HepG2 (cell line): Measurements from ENCODE around the gene ZIK1. TPM values are rescaled to one million over a fixed set of nuclear protein-coding genes. Genes with fewer than 3 reads are reported as not detected.
A peak's percentile ranks its signal among the peaks of the same experiment; 100 is the strongest.

ENCODE experiments used
- MED13 ChIP-seq: sonication (generic); formaldehyde crosslinking; IDR thresholded peaks from 2 replicates; pipeline ENCODE4 v1.5.0; 2020; ENCODE audit warnings: missing genetic modification reagents
- MED8 ChIP-seq: sonication (generic); formaldehyde crosslinking; IDR thresholded peaks from 2 replicates; pipeline ENCODE4 v1.8.1; 2023; ENCODE audit warnings: mild to moderate bottlenecking, missing genetic modification reagents; ENCODE audit not compliant: insufficient replicate concordance
- MXD4 ChIP-seq: IDR thresholded peaks from 2 replicates; pipeline ENCODE4 v1.6.1; 2016; ENCODE audit warnings: mild to moderate bottlenecking, missing biosample characterization, missing genetic modification reagents
- MZF1 ChIP-seq: sonication (generic); formaldehyde crosslinking; IDR thresholded peaks from 2 replicates; pipeline ENCODE4 v1.8.1; 2023; ENCODE audit warnings: mild to moderate bottlenecking, missing genetic modification reagents, borderline replicate concordance
- NBN ChIP-seq: fragments of 450-650 bp; conservative IDR thresholded peaks from 2 replicates; pipeline ENCODE4 v1.6.1; 2017
- PBX3 ChIP-seq: sonication (generic); formaldehyde crosslinking; IDR thresholded peaks from 2 replicates; pipeline ENCODE4 v1.8.1; 2023; ENCODE audit warnings: missing genetic modification reagents, inconsistent platforms, borderline replicate concordance
- THYN1 ChIP-seq: sonication (generic); formaldehyde crosslinking; IDR thresholded peaks from 2 replicates; pipeline ENCODE4 v1.8.1; 2023; ENCODE audit warnings: low read depth, mild to moderate bottlenecking, moderate library complexity, missing genetic modification reagents, borderline replicate concordance
- ZBTB40 ChIP-seq, 2 experiments: fragments of 450-650 bp in 1 of 2; sonication (generic) in 1 of 2; formaldehyde crosslinking in 1 of 2; IDR thresholded peaks; 2 replicates each; pipeline versions ENCODE4 v1.6.1 to v1.8.0; 2016 to 2022; ENCODE audit warnings: antibody characterized with exemption in 1 of 2, mild to moderate bottlenecking in 1 of 2, missing genetic modification reagents in 1 of 2
- ZNF367 ChIP-seq: sonication (generic); formaldehyde crosslinking; IDR thresholded peaks from 2 replicates; pipeline ENCODE4 v1.4.0; 2020; ENCODE audit warnings: missing genetic modification reagents, borderline replicate concordance
- ZNF550 ChIP-seq: sonication (generic); formaldehyde crosslinking; IDR thresholded peaks from 2 replicates; pipeline ENCODE4 v1.4.0; 2020; ENCODE audit warnings: mild to moderate bottlenecking, missing genetic modification reagents, borderline replicate concordance
- ZNF7 ChIP-seq: IDR thresholded peaks from 2 replicates; pipeline ENCODE4 v1.6.1; 2016; ENCODE audit warnings: missing biosample characterization, missing genetic modification reagents
- polyA plus RNA-seq, 8 experiments: library from polyadenylated mRNA; depleted of rRNA in 3 of 8; stranded (reverse) in 7 of 8; unstranded in 1 of 8; fragments of >200 nt; fragmentation: Illumina TruSeq in 4 of 8; extraction: Trizol in 4 of 8; gene quantifications; 2 replicates each; pipeline versions ENCODE4 v1.2.1 to v1.2.3, GENCODE V29; 2011 to 2016; ENCODE audit warnings: low read depth in 4 of 8, missing spikeins in 1 of 8, mixed read lengths in 1 of 8; ENCODE audit not compliant: insufficient read depth in 1 of 8
- total RNA-seq, 5 experiments: library from RNA; depleted of rRNA; stranded (reverse); fragments of >200 nt; fragmentation: Illumina TruSeq; extraction: Trizol; gene quantifications; 2 replicates each; pipeline ENCODE4 v1.2.3, GENCODE V29; 2016; ENCODE audit warnings: low read depth in 1 of 5
- TF ChIP-seq, protein P1 (sequence below): IDR thresholded peaks from 2 replicates; pipeline ENCODE4 v1.6.1; 2016; ENCODE audit warnings: low read depth, borderline replicate concordance
- TF ChIP-seq, protein P2 (sequence below): sonication (generic); formaldehyde crosslinking; IDR thresholded peaks from 2 replicates; pipeline ENCODE4 v1.5.0; 2020; ENCODE audit warnings: mild to moderate bottlenecking, missing genetic modification reagents

The ZIK1 gene
- total and polyA plus RNA-seq, 2 of the 13 experiments (the other 11 are each of a cell fraction or from before 2014, with no cell fraction given) = 2.1 to 7.2 TPM

GRCh38 chr19:57578487-57579205, 5.3 kb upstream of the ZIK1 start, which contains the start of gene ZNF416 (continued):
- peak; percentile 50; the same call in 1 of the 2 replicates for TF ChIP-seq ZBTB40 (IDR thresholded peaks at IDR 0.05)
- no peak for TF ChIP-seq ZBTB40 (CRISPR knock-in tag; IDR thresholded peaks at IDR 0.05)
- TF ChIP-seq, protein P1, sequence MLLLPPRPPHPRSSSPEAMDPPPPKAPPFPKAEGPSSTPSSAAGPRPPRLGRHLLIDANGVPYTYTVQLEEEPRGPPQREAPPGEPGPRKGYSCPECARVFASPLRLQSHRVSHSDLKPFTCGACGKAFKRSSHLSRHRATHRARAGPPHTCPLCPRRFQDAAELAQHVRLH = no peak
- TF ChIP-seq ZNF367 (CRISPR knock-in tag) = no peak
- TF ChIP-seq ZNF550 (CRISPR knock-in tag) = no peak
- TF ChIP-seq, protein P2, sequence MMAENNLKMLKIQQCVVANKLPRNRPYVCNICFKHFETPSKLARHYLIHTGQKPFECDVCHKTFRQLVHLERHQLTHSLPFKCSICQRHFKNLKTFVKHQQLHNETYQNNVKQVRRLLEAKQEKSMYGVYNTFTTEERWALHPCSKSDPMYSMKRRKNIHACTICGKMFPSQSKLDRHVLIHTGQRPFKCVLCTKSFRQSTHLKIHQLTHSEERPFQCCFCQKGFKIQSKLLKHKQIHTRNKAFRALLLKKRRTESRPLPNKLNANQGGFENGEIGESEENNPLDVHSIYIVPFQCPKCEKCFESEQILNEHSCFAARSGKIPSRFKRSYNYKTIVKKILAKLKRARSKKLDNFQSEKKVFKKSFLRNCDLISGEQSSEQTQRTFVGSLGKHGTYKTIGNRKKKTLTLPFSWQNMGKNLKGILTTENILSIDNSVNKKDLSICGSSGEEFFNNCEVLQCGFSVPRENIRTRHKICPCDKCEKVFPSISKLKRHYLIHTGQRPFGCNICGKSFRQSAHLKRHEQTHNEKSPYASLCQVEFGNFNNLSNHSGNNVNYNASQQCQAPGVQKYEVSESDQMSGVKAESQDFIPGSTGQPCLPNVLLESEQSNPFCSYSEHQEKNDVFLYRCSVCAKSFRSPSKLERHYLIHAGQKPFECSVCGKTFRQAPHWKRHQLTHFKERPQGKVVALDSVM = no peak
- no peak for TF ChIP-seq NBN
- no peak for TF ChIP-seq MED8
- no peak for TF ChIP-seq MED13 (CRISPR knock-in tag)
- peak; percentile 63; the same call in 1 of the 2 replicates for TF ChIP-seq PBX3
- no peak for TF ChIP-seq MXD4 (CRISPR knock-in tag)
- no peak for TF ChIP-seq MZF1 (CRISPR knock-in tag)
- TF ChIP-seq THYN1 = no peak
- TF ChIP-seq ZNF7 = no peak
